GM21717 (cell line): ENCODE measurements around the gene NYAP2.

Source experiments
- ATAC-seq: cut with Tn5 transposase; IDR thresholded peaks from one replicate; pipeline ENCODE4 v1.9.1; 2021; ENCODE audit warnings: mild to moderate bottlenecking, moderate library complexity; ENCODE audit not compliant: unreplicated experiment

NYAP2 gene

GRCh38 chr2:225472161-225472560 lies 72.7 kb downstream of the NYAP2 start:
- ATAC-seq, result no peak

DNA sequence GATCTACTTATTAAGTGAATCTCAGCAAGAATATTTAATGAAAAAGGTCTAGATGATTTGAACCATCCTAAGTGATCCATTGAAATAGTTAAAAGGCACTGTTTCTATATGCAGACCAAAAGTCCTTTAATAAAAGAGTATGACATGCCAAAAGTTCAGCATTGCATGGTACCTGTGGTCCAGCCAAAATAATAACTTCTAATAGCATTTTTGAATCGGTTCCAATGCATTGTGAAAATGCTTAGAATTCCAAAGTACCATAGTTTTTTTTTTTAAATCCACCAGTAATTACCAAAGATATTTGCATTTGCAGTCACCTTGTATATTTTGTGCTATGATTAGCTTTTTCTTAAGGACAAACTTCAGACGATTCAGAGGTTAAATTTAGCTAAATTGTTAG lies 79.9 kb downstream of the NYAP2 start:
- no peak for ATAC-seq

DNA sequence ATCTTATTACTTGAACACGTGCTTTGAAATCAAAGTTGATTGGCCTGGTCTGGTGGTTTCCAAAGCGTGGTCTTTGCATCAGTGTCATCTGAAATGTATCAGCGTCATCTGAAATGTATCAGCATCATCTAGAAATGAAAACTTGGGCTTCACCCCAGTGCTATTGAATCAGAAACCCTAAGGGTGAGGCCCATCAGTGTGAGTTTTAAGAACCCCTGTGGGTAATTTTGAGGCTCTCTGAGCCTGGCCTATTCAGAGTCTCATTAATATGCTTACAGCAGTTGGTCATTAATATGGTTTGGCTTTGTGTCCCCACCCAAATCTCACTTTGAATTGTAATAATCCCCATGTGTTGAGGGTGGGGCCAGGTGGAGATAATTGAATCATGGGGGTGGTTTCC lies 85.2 kb downstream of the NYAP2 start:
- no peak for ATAC-seq

- no peak for ATAC-seq
Observed at GRCh38 chr2:225486236-225486635, 86.7 kb downstream of the NYAP2 start.

GRCh38 chr2:225487878-225488416 lies 88.4 kb downstream of the NYAP2 start:
- ATAC-seq, result no peak

DNA sequence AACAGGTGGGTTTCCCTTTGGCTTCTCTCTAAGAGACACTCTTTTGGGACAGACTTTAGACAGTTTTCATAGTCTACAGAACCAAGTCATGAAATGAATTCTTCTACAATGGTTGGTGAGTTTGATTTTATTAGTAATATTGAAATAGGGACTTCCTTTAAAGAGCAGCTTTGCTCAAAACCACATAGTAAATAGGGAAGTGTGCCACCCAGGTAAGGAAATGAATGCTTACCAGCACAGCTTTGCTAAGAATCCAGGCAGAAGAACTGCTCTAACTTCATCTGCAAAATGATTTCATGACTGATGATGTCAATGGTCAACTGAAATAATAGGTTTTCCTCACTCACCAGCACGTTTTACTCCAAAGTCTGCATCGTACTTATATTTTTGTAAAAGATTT lies 89.2 kb downstream of the NYAP2 start:
- peak; percentile 53 for ATAC-seq

DNA sequence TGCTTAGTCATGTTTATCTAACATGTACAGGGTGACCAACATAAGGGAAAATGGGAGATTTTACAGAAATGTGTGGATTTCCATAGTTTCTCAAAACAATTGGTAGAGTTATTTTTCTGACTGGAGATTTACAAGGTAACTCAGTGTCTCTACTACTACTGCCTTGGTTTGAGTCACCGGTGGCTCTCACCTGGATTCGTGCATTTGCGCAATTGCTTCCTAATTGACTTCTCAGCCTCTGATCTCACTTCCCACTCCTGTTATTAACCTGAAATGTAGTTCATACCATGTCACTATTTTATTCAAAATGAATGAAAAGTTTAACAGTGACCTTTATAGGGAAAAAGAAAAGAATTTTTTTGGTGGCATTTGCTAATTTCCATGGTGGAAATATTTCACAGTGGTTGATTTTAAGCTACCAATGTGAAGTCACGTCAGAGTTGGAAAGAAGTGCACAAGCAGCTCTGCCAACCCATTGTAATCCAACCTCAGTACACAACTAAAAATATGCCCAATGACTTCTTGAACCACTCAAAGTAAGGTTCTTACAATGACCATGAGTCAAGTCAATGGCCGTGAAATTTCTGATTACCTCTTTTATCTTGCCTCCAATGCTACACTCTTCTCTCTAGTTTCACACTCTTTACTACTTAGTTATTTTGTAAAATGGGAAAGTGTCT lies 94.0 kb downstream of the NYAP2 start:
- ATAC-seq, result no peak

GRCh38 chr2:225494100-225494459 lies 94.6 kb downstream of the NYAP2 start:
- no peak for ATAC-seq

DNA sequence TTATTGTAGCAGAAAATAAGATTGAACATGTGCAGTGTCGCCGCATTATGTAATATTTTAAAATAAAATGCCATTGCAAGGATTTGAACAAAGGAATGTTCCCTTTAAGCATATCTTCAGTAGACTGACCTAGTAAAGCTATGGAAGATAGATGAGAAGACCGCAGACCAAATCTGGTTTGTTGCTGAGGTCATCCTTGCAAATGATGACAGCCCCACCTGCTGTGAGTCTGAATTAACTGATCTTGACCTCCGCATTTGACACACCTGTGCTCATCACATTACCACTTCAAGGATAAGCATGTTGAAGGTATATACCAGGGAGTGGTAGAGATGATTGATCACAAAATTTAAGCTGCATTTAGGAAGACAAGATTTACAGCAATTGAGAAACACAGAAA lies 96.2 kb downstream of the NYAP2 start:
- ATAC-seq, result no peak

DNA sequence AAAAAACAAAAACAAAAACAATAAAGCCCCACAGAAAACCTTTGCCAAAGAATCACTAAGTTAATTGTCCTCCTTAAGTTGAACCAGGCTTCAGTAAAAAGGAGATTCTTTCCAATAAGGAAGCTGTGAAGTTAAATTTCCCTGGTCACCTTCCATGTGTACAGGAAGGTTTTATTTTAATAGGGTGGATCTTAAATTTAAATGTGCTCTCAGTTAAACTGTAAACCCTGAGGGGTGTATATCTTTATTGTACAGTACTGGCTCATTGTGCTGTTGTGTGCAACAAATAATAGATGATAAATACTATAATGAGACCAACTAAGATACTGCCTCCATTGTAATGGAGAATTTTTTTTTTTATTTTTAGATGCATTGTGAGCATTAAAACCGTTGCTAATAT lies 97.1 kb downstream of the NYAP2 start:
- no peak for ATAC-seq

DNA sequence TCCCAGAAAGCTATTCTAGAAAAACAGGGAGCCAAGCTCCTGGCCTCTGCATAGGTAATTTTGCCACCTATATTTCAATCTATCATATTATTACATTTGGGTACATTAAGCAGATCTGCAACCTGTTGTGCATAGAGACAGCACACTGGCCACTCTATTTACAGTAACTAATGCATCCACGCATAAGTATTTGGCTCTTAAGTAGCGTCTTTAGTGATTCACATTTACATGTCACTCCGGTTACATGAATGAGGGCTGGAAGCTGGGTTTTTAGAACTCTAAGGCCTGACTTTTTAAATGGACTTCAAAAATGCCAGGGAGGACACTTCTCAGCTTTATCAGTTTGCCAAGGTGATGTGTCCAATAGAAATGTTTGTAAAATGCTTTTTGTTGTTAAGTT lies 97.7 kb downstream of the NYAP2 start:
- ATAC-seq, result no peak

- ATAC-seq, result no peak
Observed at GRCh38 chr2:225501022-225501421, 101.5 kb downstream of the NYAP2 start.

GRCh38 chr2:225502971-225503370 lies 103.5 kb downstream of the NYAP2 start:
- ATAC-seq, result no peak

DNA sequence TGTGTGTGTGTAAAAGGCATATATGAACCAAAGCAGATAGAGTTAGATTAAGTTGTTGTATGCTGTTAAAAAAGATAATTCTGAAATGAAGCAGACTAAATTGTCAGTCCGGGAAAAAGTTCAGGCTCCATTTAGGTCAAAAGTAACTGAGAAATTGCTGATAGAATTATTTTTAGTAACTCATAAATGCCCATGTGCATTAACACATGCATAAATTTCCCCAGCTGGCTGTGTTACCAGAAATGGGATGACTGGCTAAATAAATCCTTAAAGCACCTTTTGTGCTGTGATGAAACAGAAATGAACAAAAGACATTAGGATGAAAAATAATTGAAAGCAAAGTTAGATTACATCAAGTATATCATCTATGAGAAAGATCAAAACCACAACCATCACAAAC lies 111.3 kb downstream of the NYAP2 start:
- no peak for ATAC-seq

GRCh38 chr2:225512469-225512868 lies 113.0 kb downstream of the NYAP2 start:
- no peak for ATAC-seq

DNA sequence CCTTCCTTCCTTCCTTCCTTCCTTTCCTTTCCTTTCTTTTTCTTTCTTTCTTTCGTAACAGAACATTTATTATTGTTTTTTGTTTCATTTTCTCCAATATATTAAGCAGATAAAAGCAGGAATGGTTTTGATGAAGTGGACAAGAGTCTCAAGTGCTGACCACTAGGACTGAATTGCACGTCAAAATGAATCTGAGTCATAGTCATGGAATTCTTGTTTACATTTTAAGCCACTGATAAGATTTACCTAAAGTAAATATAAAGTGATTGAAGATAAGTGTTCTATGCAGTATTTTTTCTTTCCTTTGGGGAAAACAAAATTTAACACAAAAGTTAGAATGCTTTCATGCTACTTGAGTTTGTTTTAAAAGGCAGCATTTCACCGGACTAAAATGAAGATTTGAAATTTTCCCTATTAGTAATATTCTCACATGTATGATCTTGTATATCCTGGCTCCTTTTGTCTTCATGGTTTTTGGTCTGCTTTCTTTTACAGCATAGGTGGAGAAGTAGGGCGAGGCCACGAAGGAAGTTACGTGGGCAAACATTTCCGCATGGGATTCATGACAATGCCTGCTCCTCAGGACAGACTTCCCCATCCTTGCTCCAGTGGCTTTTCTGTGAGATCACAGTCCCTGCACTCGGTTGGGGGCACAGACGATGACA lies 113.5 kb downstream of the NYAP2 start:
- ATAC-seq, result no peak

- ATAC-seq, result no peak
Observed at GRCh38 chr2:225515033-225515432, 115.5 kb downstream of the NYAP2 start.

- ATAC-seq, result no peak
Observed at GRCh38 chr2:225526760-225527390, 127.4 kb downstream of the NYAP2 start.

DNA sequence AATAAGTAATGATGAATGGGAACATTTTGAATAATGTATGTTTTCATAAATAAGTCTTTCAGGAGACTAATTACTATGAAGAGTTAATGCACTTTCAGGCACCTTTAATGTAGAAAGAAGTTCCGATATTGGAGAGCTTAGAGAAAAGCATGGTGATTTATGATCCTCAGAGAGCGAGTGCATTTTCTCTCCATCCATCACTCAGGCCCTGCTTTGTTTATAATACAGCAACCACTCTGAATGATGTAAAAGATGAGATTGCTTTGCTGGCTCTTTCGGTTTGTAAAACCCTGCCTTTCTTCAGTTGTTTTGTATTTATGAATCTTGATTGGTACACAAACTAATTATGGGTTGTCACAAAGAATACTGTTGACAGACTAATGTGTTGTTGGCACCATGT lies 132.0 kb downstream of the NYAP2 start:
- ATAC-seq, result no peak

GRCh38 chr2:225532096-225532495 lies 132.6 kb downstream of the NYAP2 start:
- ATAC-seq, result no peak

- no peak for ATAC-seq
Observed at GRCh38 chr2:225534037-225534436, 134.5 kb downstream of the NYAP2 start.

DNA sequence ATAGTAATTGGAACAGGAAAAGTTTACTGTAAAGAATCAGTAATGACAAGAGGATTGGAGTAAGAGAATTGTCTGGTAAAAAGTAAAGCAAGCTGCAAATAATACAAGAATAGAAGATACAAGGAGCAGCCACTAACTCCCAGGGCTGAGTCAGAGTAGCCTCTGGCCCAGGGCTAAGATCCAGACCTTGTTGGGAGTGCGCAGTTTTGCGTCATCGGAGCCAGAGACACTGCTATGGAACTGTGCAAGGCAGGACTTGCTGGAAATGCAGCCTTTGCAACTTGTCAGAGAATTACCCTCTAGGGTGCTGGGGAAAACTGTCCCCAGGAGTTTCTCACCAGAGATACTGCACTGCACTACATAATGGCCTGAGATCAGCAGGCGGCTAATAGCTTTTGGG lies 135.2 kb downstream of the NYAP2 start:
- no peak for ATAC-seq
